Activated naive CD8-positive, alpha-beta T cell treated with anti-CD3 and anti-CD28 coated beads for 36 hours (primary cell): ENCODE measurements around the gene GAPDH. TPM values are rescaled to one million over a fixed set of nuclear protein-coding genes. Genes with fewer than 3 reads are reported as not detected.
"Not testable (repeated sequence)": the region's sequence is repeated elsewhere in the genome, so short reads cannot be mapped to it uniquely, and the experiment has no call there.

ENCODE experiments used
- DNase-seq: peaks from one replicate; pipeline ENCODE4 v3.0.0; 2021
- H3K27ac Mint-ChIP-seq: one replicate; pipeline ENCODE4 v1.8.0; 2022; ENCODE audit warnings: mild to moderate bottlenecking, moderate library complexity, mixed read lengths
- H3K27me3 Mint-ChIP-seq: one replicate; pipeline ENCODE4 v1.8.0; 2022; ENCODE audit warnings: mild to moderate bottlenecking, mixed read lengths
- H3K36me3 Mint-ChIP-seq: one replicate; pipeline ENCODE4 v1.8.0; 2021; ENCODE audit warnings: mild to moderate bottlenecking, mixed read lengths
- H3K4me1 Mint-ChIP-seq: one replicate; pipeline ENCODE4 v1.8.0; 2021; ENCODE audit warnings: mixed read lengths
- H3K4me3 Mint-ChIP-seq: one replicate; pipeline ENCODE4 v1.8.0; 2022; ENCODE audit warnings: mild to moderate bottlenecking, moderate library complexity, mixed read lengths
- H3K9me3 Mint-ChIP-seq: one replicate; pipeline ENCODE4 v1.8.0; 2022; ENCODE audit warnings: mixed read lengths
- total RNA-seq, 2 experiments: library from RNA; stranded (reverse); gene quantifications; one replicate each; pipeline ENCODE4 v1.2.3, GENCODE V29; 2021

GAPDH gene
- total RNA-seq: 1,000 to 10,000 TPM; 8,986 to 9,154 TPM

GRCh38 chr12:6533923-6534694 is at the start of gene GAPDH:
GAPDH (plus strand) TSS chr12:6534517; CDS start chr12:6534833, 316 bp downstream.
- Mint-ChIP-seq H3K9me3 (no peaks in the 10 kb centered on the region), H3K4me3 (peak within 1 kb of the TSS; percentile 99), H3K36me3 (peaks cover 72% of the 10 kb centered on the region), H3K4me1 (peaks cover 48% of the 10 kb centered on the region), H3K27ac (peak within 1 kb of the TSS; percentile 99), H3K27me3 (peaks cover 29% of the 10 kb centered on the region)
- DNase-seq: peak; percentile 93

GRCh38 chr12:6488240-6488639 is 46.1 kb upstream of the GAPDH start:
- H3K27ac Mint-ChIP-seq: no peak overlapping the region

GRCh38 chr12:6489449-6489848 is 44.9 kb upstream of the GAPDH start:
- no peak overlapping the region for H3K27ac Mint-ChIP-seq
- no peak overlapping the region for H3K4me3 Mint-ChIP-seq
- DNase-seq: no peak
- peaks cover 13% of the 10 kb centered on the region for H3K36me3 Mint-ChIP-seq
- H3K4me1 Mint-ChIP-seq: peaks cover 8% of the 10 kb centered on the region
- H3K9me3 Mint-ChIP-seq: no peaks in the 10 kb centered on the region
- H3K27me3 Mint-ChIP-seq: no peaks in the 10 kb centered on the region

More at GRCh38 chr12:6488240-6488639, 46.1 kb upstream of the GAPDH start:
- H3K36me3 Mint-ChIP-seq: peaks cover 13% of the 10 kb centered on the region
- H3K4me3 Mint-ChIP-seq: no peak overlapping the region
- DNase-seq: no peak
- H3K9me3 Mint-ChIP-seq: no peaks in the 10 kb centered on the region
- peaks cover 8% of the 10 kb centered on the region for H3K4me1 Mint-ChIP-seq
- no peaks in the 10 kb centered on the region for H3K27me3 Mint-ChIP-seq

- Mint-ChIP-seq H3K36me3 (peaks cover 25% of the 10 kb centered on the region), H3K4me1 (peaks cover 16% of the 10 kb centered on the region)
- H3K4me3 Mint-ChIP-seq, DNase-seq, H3K9me3 Mint-ChIP-seq, H3K27me3 Mint-ChIP-seq, H3K27ac Mint-ChIP-seq: not testable (repeated sequence)
Measured at GRCh38 chr12:6490673-6491072, 43.6 kb upstream of the GAPDH start.

- Mint-ChIP-seq H3K27ac (peak within 1 kb of the TSS; percentile 98), H3K27me3 (no peaks in the 10 kb centered on the region), H3K4me3 (peak within 1 kb of the TSS; percentile 89), H3K4me1 (peaks cover 32% of the 10 kb centered on the region), H3K9me3 (no peaks in the 10 kb centered on the region), H3K36me3 (peaks cover 33% of the 10 kb centered on the region)
- peak; percentile 99 for DNase-seq
Measured at GRCh38 chr12:6492838-6493496, 41.4 kb upstream of the GAPDH start, which contains the start of gene MRPL51. MRPL51 (minus strand) TSS chr12:6493262; CDS start chr12:6493136, 126 bp downstream.

- Mint-ChIP-seq H3K27me3 (no peaks in the 10 kb centered on the region), H3K9me3 (no peaks in the 10 kb centered on the region), H3K36me3 (peaks cover 33% of the 10 kb centered on the region), H3K4me1 (peaks cover 32% of the 10 kb centered on the region), H3K4me3 (peak within 1 kb of the TSS; percentile 89), H3K27ac (peak within 1 kb of the TSS; percentile 98)
- peak; percentile 96 for DNase-seq
Measured at GRCh38 chr12:6493497-6494257, 40.6 kb upstream of the GAPDH start, which contains the start of gene NCAPD2. NCAPD2 (plus strand) TSS chr12:6494102; CDS start chr12:6495099, 997 bp downstream.

- Mint-ChIP-seq H3K9me3 (no peaks in the 10 kb centered on the region), H3K36me3 (peaks cover 33% of the 10 kb centered on the region), H3K27ac (peak overlapping the region; percentile 98), H3K4me1 (peaks cover 32% of the 10 kb centered on the region), H3K27me3 (no peaks in the 10 kb centered on the region), H3K4me3 (peak overlapping the region; percentile 88)
- peak; percentile 4 for DNase-seq
Measured at GRCh38 chr12:6494258-6494743, 40.0 kb upstream of the GAPDH start.

- H3K4me3 Mint-ChIP-seq: peak overlapping the region; percentile 88
Measured at GRCh38 chr12:6494968-6495367, 39.3 kb upstream of the GAPDH start.

GRCh38 chr12:6497291-6497690 is 37.0 kb upstream of the GAPDH start:
- peaks cover 22% of the 10 kb centered on the region for H3K36me3 Mint-ChIP-seq
- peaks cover 26% of the 10 kb centered on the region for H3K4me1 Mint-ChIP-seq
- not testable (repeated sequence) for DNase-seq, H3K27me3 Mint-ChIP-seq, H3K9me3 Mint-ChIP-seq, H3K4me3 Mint-ChIP-seq
- peak overlapping the region; percentile 5 for H3K27ac Mint-ChIP-seq

More at GRCh38 chr12:6494968-6495367, 39.3 kb upstream of the GAPDH start:
- Mint-ChIP-seq H3K36me3 (peaks cover 34% of the 10 kb centered on the region), H3K27me3 (no peaks in the 10 kb centered on the region), H3K4me1 (peaks cover 32% of the 10 kb centered on the region), H3K9me3 (no peaks in the 10 kb centered on the region), H3K27ac (peak overlapping the region; percentile 98)
- no peak for DNase-seq

- Mint-ChIP-seq H3K9me3 (no peaks in the 10 kb centered on the region), H3K4me1 (peaks cover 18% of the 10 kb centered on the region), H3K27ac (no peak overlapping the region), H3K36me3 (peaks cover 18% of the 10 kb centered on the region), H3K4me3 (no peak overlapping the region), H3K27me3 (no peaks in the 10 kb centered on the region)
- no peak for DNase-seq
Measured at GRCh38 chr12:6500466-6500865, 33.9 kb upstream of the GAPDH start.

GRCh38 chr12:6507102-6507998 is 27.0 kb upstream of the GAPDH start:
- no peak for DNase-seq
- no peak overlapping the region for H3K4me3 Mint-ChIP-seq
- no peaks in the 10 kb centered on the region for H3K27me3 Mint-ChIP-seq
- H3K9me3 Mint-ChIP-seq: no peaks in the 10 kb centered on the region
- peaks cover 13% of the 10 kb centered on the region for H3K4me1 Mint-ChIP-seq
- H3K27ac Mint-ChIP-seq: peak overlapping the region; percentile 34
- peaks cover 31% of the 10 kb centered on the region for H3K36me3 Mint-ChIP-seq

- no peak overlapping the region for H3K27ac Mint-ChIP-seq
- H3K4me3 Mint-ChIP-seq: no peak overlapping the region
- peaks cover 36% of the 10 kb centered on the region for H3K36me3 Mint-ChIP-seq
- H3K27me3 Mint-ChIP-seq: no peaks in the 10 kb centered on the region
- peaks cover 13% of the 10 kb centered on the region for H3K4me1 Mint-ChIP-seq
- DNase-seq: no peak
- no peaks in the 10 kb centered on the region for H3K9me3 Mint-ChIP-seq
Measured at GRCh38 chr12:6508087-6508486, 26.2 kb upstream of the GAPDH start.

GRCh38 chr12:6520186-6520585 is 14.1 kb upstream of the GAPDH start:
- Mint-ChIP-seq H3K27me3 (no peaks in the 10 kb centered on the region), H3K9me3 (no peaks in the 10 kb centered on the region), H3K27ac (no peak overlapping the region), H3K4me1 (no peaks in the 10 kb centered on the region), H3K4me3 (no peak overlapping the region), H3K36me3 (peaks cover 62% of the 10 kb centered on the region)
- DNase-seq: no peak

- peaks cover 60% of the 10 kb centered on the region for H3K36me3 Mint-ChIP-seq
- H3K9me3 Mint-ChIP-seq: no peaks in the 10 kb centered on the region
- H3K4me3 Mint-ChIP-seq: no peak overlapping the region
- no peaks in the 10 kb centered on the region for H3K4me1 Mint-ChIP-seq
- H3K27me3 Mint-ChIP-seq: no peaks in the 10 kb centered on the region
- H3K27ac Mint-ChIP-seq: no peak overlapping the region
- DNase-seq: no peak
Measured at GRCh38 chr12:6522193-6522592, 12.1 kb upstream of the GAPDH start.
